K562 (cell line): ENCODE data around the gene U2AF1L4. TPM values are rescaled to one million over a fixed set of nuclear protein-coding genes. Genes with fewer than 3 reads are reported as not detected.

Source experiments
- ARID4B ChIP-seq: sonication (generic); formaldehyde crosslinking; IDR thresholded peaks from 2 replicates; pipeline ENCODE4 v1.8.0; 2022; ENCODE audit warnings: mild to moderate bottlenecking, missing genetic modification reagents
- ATF2 ChIP-seq: sonication (generic); formaldehyde crosslinking; IDR thresholded peaks from 2 replicates; pipeline ENCODE4 v1.8.1; 2022; ENCODE audit warnings: missing genetic modification reagents
- BACH1 ChIP-seq: fragments of 200-800 bp; sonication (Bioruptor generic); IDR thresholded peaks from 2 replicates; pipeline ENCODE4 v1.6.1; 2016; ENCODE audit warnings: missing genetic modification characterization, missing compliant biosample characterization
- BCL6 ChIP-seq: fragments of 250-450 bp; sonication (Bioruptor Pico); IDR thresholded peaks from 2 replicates; pipeline ENCODE4 v1.4.0; 2020
- CHD2 ChIP-seq: IDR thresholded peaks from 2 replicates; pipeline ENCODE4 v1.6.1; 2011; ENCODE audit warnings: low read depth, low read length
- E2F3 ChIP-seq: fragments of 250-450 bp; sonication (Bioruptor Pico); IDR thresholded peaks from 2 replicates; pipeline ENCODE4 v1.4.0; 2020; ENCODE audit warnings: mild to moderate bottlenecking
- E2F8 ChIP-seq: fragments of 450-650 bp; IDR thresholded peaks from 2 replicates; pipeline ENCODE4 v1.7.1; 2018; ENCODE audit warnings: mild to moderate bottlenecking, low read depth; ENCODE audit not compliant: partially characterized antibody
- HDGF ChIP-seq: fragments of 450-650 bp; IDR thresholded peaks from 2 replicates; pipeline ENCODE4 v1.6.1; 2016
- MITF ChIP-seq: IDR thresholded peaks from 2 replicates; pipeline ENCODE4 v1.6.1; 2014; ENCODE audit warnings: antibody characterized with exemption
- NCOA2 ChIP-seq, 2 experiments: fragments of 450-650 bp; IDR thresholded peaks; 2 replicates each; pipeline ENCODE4 v1.6.1; 2018; ENCODE audit warnings: mild to moderate bottlenecking in 2 of 2, moderate library complexity in 1 of 2; ENCODE audit not compliant: partially characterized antibody in 2 of 2
- SRSF7 ChIP-seq: fragments of 200-400 bp; formaldehyde crosslinking; optimal IDR thresholded peaks from 2 replicates; pipeline ENCODE3; 2017; ENCODE audit warnings: mild to moderate bottlenecking, low read depth, low read length
- TAF7 ChIP-seq: fragments of 450-650 bp; IDR thresholded peaks from 2 replicates; pipeline ENCODE4 v1.6.1; 2016; ENCODE audit warnings: missing genetic modification characterization, missing compliant biosample characterization
- U2AF2 ChIP-seq: fragments of 200-400 bp; formaldehyde crosslinking; optimal IDR thresholded peaks from 2 replicates; pipeline ENCODE3; 2017; ENCODE audit warnings: low read depth, mild to moderate bottlenecking, low read length
- ZNF140 ChIP-seq: fragments of 250-450 bp; sonication (Bioruptor Pico); IDR thresholded peaks from 2 replicates; pipeline ENCODE4 v1.8.0; 2021; ENCODE audit warnings: moderate library complexity, mild to moderate bottlenecking, inconsistent platforms
- ZNF174 ChIP-seq: fragments of 250-450 bp; sonication (Bioruptor Pico); IDR thresholded peaks from 2 replicates; pipeline ENCODE4 v1.4.0; 2020; ENCODE audit warnings: mild to moderate bottlenecking
- ZNF395 ChIP-seq: fragments of 200-800 bp; sonication (Bioruptor generic); IDR thresholded peaks from 2 replicates; pipeline ENCODE4 v1.6.1; 2017; ENCODE audit warnings: missing genetic modification characterization, missing compliant biosample characterization
- polyA plus RNA-seq, 8 experiments: library from polyadenylated mRNA; depleted of rRNA in 4 of 8; stranded (reverse) in 5 of 8; unstranded in 3 of 8; fragments of >200 nt; fragmentation: Nextera tagmentation in 2 of 8; fragmentation: Illumina TruSeq in 1 of 8; extraction: Ambion mirVana in 2 of 8; extraction: Trizol in 1 of 8; gene quantifications; 2 replicates each; pipeline versions ENCODE4 v1.2.1 to v1.2.3, GENCODE V29; 2011 to 2014; ENCODE audit warnings: inconsistent platforms in 1 of 8, missing spikeins in 1 of 8
- total RNA-seq, 7 experiments: library from RNA; depleted of rRNA in 6 of 7; stranded (reverse); fragments of >200 nt in 6 of 7; fragmentation: Illumina TruSeq in 2 of 7; extraction: Trizol in 2 of 7; gene quantifications; 2 replicates each; pipeline versions ENCODE4 v1.2.1 to v1.2.3, GENCODE V29; 2011 to 2021; ENCODE audit warnings: low replicate concordance in 1 of 7

U2AF1L4 gene
- total and polyA plus RNA-seq, 9 of the 15 experiments (the other 6 are each of a cell fraction or from before 2014, with no cell fraction given): 8.4 to 19.5 (median 12.6) TPM

- TF ChIP-seq ARID4B (CRISPR knock-in tag) (peak; percentile 93), BCL6 (CRISPR knock-in tag) (no peak), CHD2 (no peak), ZNF174 (no peak), HDGF (no peak), E2F8 (no peak), SRSF7 (no peak), E2F3 (no peak), MITF (no peak), U2AF2 (no peak), ZNF140 (CRISPR knock-in tag) (no peak), NCOA2 (IDR thresholded peaks at IDR 0.05; ENCODE audit: partially characterized antibody in 2 of 2) (no peak), ATF2 (CRISPR knock-in tag) (no peak), ZNF395 (CRISPR knock-in tag) (no peak), TAF7 (tag) (no peak), BACH1 (tag) (no peak)
Measured at GRCh38 chr19:35716801-35717664, 28.2 kb downstream of the U2AF1L4 start (continued).
